Measurements from ENCODE around the gene GFRAL. TPM values are rescaled to one million over a fixed set of nuclear protein-coding genes. Genes with fewer than 3 reads are reported as not detected.

The GFRAL gene
- total RNA-seq, 1 donor from 2014 or later = not detected

GRCh38 chr6:55397986-55398385, 70.7 kb downstream of the GFRAL start:
- Histone ChIP-seq H3K36me3 (no peaks in the 10 kb centered on the region), H3K4me3 (no peak overlapping the region), H3K4me1 (no peaks in the 10 kb centered on the region), H3K27ac (no peak overlapping the region), H3K9me3 (no peaks in the 10 kb centered on the region), H3K27me3 (ENCODE audit: low read depth) (no peaks in the 10 kb centered on the region)
- ATAC-seq = no peak
- TF ChIP-seq CTCF (IDR thresholded peaks at IDR 0.05) = no peak
- no peak for DNase-seq
- intact Hi-C loops (cut with DNase I) = no loop called here

- ATAC-seq = no peak
- no peaks in the 10 kb centered on the region for H3K4me1 ChIP-seq
- DNase-seq = no peak
- intact Hi-C loops (cut with DNase I) = no loop called here
- no peak for TF ChIP-seq CTCF (IDR thresholded peaks at IDR 0.05)
- no peaks in the 10 kb centered on the region for H3K36me3 ChIP-seq
- H3K4me3 ChIP-seq = no peak overlapping the region
- H3K27ac ChIP-seq = no peak overlapping the region
- no peaks in the 10 kb centered on the region for H3K9me3 ChIP-seq
- no peaks in the 10 kb centered on the region for H3K27me3 ChIP-seq (ENCODE audit: low read depth)
These were observed 72.1 kb downstream of the GFRAL start for GRCh38 chr6:55399351-55399750.

GRCh38 chr6:55405474-55406235, 78.4 kb downstream of the GFRAL start:
- Histone ChIP-seq H3K4me3 (no peak overlapping the region), H3K36me3 (no peaks in the 10 kb centered on the region), H3K27me3 (ENCODE audit: low read depth) (no peaks in the 10 kb centered on the region), H3K4me1 (no peaks in the 10 kb centered on the region), H3K27ac (no peak overlapping the region), H3K9me3 (peaks cover 5% of the 10 kb centered on the region)
- TF ChIP-seq CTCF (IDR thresholded peaks at IDR 0.05) = no peak
- ATAC-seq (no peak), DNase-seq (no peak)
- intact Hi-C loops (cut with DNase I) = no loop called here

GRCh38 chr6:55410674-55411073, 83.4 kb downstream of the GFRAL start:
- H3K27me3 ChIP-seq (ENCODE audit: low read depth) = no peaks in the 10 kb centered on the region
- intact Hi-C loops (cut with DNase I) = no loop called here
- TF ChIP-seq CTCF (IDR thresholded peaks at IDR 0.05) = no peak
- no peaks in the 10 kb centered on the region for H3K36me3 ChIP-seq
- no peak for DNase-seq
- peaks cover 5% of the 10 kb centered on the region for H3K9me3 ChIP-seq
- ATAC-seq = no peak
- H3K4me1 ChIP-seq = no peaks in the 10 kb centered on the region
- H3K4me3 ChIP-seq = no peak overlapping the region
- H3K27ac ChIP-seq = no peak overlapping the region

- no peaks in the 10 kb centered on the region for H3K36me3 ChIP-seq
- no peak overlapping the region for H3K27ac ChIP-seq
- no peaks in the 10 kb centered on the region for H3K9me3 ChIP-seq
- no peak for DNase-seq
- H3K27me3 ChIP-seq (ENCODE audit: low read depth) = no peaks in the 10 kb centered on the region
- TF ChIP-seq CTCF (IDR thresholded peaks at IDR 0.05) = no peak
- H3K4me3 ChIP-seq = no peak overlapping the region
- intact Hi-C loops (cut with DNase I) = no loop called here
- no peaks in the 10 kb centered on the region for H3K4me1 ChIP-seq
- ATAC-seq = no peak
These were observed 96.7 kb downstream of the GFRAL start for GRCh38 chr6:55423933-55424332.

Measured in lower lobe of right lung (tissue), 2 donors.